A204.1 (cell line): ENCODE measurements around the gene RPS6KL1.

Source experiments
- FAIRE-seq: peaks from 2 replicates; lab custom pipeline; 2012; peaks lifted over from hg19 to GRCh38; lab: Jason Lieb, UNC

RPS6KL1 gene, protein sequence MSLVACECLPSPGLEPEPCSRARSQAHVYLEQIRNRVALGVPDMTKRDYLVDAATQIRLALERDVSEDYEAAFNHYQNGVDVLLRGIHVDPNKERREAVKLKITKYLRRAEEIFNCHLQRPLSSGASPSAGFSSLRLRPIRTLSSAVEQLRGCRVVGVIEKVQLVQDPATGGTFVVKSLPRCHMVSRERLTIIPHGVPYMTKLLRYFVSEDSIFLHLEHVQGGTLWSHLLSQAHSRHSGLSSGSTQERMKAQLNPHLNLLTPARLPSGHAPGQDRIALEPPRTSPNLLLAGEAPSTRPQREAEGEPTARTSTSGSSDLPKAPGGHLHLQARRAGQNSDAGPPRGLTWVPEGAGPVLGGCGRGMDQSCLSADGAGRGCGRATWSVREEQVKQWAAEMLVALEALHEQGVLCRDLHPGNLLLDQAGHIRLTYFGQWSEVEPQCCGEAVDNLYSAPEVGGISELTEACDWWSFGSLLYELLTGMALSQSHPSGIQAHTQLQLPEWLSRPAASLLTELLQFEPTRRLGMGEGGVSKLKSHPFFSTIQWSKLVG

DNA sequence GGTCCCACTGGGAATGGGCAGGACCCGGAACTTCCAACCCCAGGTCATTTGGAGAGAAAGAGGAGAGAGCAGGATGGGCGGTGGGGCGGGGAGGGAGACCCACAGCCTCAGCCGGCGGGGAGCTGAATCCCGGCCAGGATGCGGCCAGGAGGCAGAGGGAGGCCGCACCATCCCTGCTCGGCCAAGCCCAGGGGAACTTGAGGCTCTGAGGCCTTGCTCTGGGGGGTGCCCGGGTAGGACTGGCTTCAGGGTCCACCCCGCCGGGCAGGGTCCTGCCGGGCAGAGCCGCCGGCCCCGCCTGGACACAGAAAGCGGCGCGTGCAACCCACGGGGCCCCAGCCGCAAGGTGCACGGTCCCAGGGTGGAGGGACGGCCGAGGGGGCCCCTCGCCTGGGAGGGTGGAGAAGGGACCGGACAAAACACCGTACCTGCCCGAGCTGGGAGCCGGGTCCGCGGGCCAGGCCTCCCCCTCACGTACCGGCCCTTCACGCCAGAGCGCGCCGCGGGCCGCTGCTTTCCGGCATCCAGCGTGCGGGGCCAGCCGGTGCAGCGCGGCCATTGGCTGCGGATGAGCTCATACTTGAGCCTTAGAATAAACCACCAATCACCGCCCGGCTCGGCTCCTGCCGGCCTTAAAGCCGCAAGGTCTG lies at the start of gene RPS6KL1:
Gene RPS6KL1, minus strand, starts transcription at position 509 of the 650 bp plus-strand sequence. CDS start 1,719 bp downstream, outside the sequence.
- FAIRE-seq, result no peak

GRCh38 chr14:74968811-74969210 lies 45.8 kb upstream of the RPS6KL1 start:
- no peak for FAIRE-seq

GRCh38 chr14:74965486-74966153 lies 42.6 kb upstream of the RPS6KL1 start:
- no peak for FAIRE-seq

GRCh38 chr14:74964787-74965485 lies 41.9 kb upstream of the RPS6KL1 start:
- no peak for FAIRE-seq

- FAIRE-seq, result no peak
Observed at GRCh38 chr14:74963705-74964271, 40.7 kb upstream of the RPS6KL1 start.

GRCh38 chr14:74963178-74963704 lies 40.2 kb upstream of the RPS6KL1 start:
- no peak for FAIRE-seq

- no peak for FAIRE-seq
Observed at GRCh38 chr14:74962493-74962892, 39.4 kb upstream of the RPS6KL1 start.

DNA sequence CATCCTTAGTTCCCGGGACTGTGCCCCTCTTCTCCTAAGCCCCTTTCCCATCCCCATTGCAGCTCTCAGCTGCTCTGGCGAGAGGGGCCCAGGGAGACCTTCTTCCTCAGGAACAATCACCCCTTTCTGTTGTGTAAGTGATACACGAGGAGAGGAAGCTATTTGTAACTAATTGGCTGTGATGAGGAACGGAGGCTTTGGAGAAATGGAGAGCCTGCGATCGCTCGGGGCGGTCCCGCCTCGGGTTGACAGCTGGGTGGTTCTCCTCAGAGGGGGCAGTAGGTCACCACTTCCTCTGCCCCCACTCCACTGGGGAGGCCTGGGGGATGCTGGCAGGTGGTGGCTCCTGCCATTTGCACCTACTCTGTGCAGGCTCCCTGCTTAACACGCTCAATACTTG lies 39.0 kb upstream of the RPS6KL1 start:
- no peak for FAIRE-seq

- no peak for FAIRE-seq
Observed at GRCh38 chr14:74961238-74961911, 38.3 kb upstream of the RPS6KL1 start.

DNA sequence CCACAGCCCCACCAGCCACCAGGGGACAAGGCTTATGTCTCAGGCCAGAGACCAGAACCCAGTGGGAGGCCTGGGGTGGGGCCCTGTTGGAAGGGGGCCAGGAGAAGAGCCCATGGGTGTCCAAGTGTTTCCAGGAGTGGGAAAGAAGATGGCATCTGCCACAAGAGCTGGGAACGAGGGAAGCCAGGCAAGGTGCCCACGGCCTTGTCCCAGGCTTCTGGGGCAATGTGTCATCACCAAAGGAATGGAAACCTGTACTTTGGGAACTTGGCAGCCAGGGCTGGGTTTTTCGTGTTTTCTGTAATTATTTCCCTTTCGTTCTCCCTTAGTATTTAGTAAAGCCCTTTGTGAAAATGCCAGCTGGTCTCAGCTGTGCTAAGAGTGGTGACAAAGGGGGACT lies 37.7 kb upstream of the RPS6KL1 start:
- no peak for FAIRE-seq

DNA sequence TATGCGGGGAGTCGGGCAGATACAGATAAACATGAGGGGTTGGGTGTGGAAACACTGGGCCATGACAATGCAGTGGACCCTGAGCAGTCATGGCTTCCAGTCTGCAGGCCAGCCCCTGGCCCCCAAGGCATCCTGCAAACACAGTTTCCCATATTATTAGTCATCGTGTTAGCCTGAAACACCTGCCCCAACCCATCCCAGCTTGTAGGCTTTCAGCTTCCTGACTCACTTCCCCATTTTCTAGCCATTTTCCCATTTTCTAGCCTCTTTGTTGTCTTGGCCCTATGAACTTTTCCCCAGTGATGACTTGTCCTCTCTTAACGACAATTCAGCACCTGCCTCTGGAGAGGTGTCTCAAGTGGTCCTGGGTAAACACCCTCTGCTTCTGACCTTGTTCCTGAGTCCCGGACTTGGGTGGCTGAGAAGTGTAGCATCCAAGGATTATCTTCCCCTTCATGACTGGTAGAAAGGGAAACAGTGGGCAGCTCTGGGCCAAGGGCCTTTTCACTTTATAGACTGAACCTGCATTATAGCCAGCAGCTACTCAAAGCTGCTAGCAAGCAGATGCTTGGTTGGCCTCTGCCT lies 36.6 kb upstream of the RPS6KL1 start:
- no peak for FAIRE-seq

DNA sequence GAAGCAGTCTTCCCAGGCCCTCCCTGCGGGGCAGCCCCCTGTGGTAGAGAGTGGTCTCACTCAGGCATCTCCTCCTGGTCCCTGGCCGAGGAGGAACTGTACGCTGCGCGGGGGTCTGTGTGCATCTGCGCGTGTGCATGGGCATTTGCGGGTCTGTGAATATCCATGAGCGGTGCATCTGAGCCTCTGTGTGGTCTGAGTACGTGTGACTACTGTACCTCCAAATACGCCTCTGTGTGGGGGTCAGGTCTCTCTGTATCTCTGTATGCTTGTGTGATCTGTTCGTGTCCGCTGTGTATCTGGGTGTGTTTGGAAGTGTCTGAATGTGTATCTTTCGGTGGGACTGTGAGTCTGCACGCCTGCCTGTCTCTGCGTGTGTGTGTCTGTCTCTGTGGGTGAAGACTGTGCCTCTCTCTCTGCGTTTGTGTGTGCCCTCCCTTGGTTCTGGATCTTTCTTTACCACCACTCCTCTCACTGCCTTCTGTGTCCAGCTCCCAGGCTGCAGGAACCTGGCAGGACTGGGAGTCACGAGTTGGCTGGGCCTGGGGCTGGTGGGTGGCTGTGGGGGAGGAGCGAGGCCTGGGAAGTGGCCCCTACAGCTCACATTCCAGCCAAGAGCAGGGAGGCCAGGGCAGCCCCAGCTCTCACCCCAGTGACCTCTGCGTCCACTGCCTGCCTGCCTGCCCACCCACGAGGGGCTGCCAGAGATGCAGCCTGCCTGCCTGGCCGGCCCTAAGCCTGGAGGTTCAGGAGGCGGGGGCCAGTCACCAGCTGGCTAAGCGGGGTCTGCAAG lies 33.4 kb upstream of the RPS6KL1 start:
- FAIRE-seq, result no peak

DNA sequence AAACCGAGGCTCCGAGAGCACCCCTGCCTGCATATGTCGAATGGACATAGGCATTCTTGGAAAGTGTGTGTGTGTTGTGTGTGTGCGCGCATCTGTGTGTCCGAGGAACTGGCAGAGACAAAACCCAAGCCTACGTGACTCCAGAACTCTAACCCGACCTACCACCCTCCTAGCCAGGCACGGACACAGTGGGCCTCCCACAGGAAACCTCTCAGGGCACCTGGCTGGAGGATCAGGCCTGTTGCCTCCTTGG lies 32.9 kb upstream of the RPS6KL1 start:
- FAIRE-seq, result no peak

DNA sequence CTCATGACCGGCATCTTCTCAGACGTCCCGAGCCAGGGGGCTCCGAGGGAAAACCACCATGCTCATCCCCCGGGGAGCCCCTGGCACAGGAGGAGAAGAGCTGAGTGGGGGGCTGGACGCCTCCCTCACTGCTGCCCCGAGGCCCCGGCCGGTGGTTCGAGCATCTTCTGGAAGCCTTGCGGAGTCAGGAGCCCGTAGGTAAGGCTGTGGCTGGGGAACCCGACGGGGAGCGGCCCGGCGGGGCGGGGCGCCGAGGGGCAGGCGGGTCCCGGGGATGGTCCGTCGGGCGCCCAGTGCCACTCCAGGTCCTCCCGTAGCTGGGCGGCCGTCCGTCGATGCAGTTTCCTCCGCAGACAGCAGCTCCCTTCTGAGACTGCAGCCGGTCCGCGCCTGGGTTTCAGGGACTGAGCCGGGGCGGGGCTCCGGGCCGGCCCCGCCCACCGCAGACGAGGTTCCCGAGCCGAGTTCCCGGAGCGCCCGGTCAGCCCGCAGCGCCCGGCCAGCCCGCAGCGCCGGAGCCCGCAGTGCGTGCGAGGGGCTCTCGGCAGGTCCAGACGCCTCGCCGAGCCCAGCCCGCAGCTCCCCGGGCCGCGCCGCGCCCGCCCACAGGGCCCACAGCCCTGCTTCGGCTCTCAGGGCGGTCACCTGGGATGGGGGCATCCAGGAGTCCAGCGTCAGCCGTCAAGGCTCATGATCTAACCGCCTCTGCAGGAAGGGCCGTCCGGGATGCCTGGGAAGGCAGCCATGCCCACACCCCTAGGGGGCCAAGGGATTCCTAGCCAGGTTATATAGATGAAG lies 32.4 kb upstream of the RPS6KL1 start, which contains the start of gene PGF:
Gene PGF, minus strand, starts transcription at position 369 of the 798 bp plus-strand sequence. Its CDS starts 355 bp downstream, at position 14.
- no peak for FAIRE-seq

DNA sequence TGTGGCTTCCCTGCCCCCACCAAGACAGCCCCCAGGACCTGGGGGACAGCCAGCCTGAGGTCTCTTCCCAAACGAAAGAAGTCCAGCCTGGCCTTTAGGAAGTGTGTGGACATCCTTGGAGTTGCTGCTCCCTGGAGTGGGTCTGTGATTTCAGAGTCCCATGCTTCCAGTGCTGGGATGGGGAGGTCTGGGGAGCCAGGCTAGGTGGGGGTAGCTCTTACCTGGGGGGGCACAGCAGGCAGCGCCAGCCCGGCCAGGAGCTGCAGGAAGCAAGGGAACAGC lies 31.8 kb upstream of the RPS6KL1 start:
- FAIRE-seq, result no peak

GRCh38 chr14:74954232-74954946 lies 31.3 kb upstream of the RPS6KL1 start:
- FAIRE-seq, result no peak

DNA sequence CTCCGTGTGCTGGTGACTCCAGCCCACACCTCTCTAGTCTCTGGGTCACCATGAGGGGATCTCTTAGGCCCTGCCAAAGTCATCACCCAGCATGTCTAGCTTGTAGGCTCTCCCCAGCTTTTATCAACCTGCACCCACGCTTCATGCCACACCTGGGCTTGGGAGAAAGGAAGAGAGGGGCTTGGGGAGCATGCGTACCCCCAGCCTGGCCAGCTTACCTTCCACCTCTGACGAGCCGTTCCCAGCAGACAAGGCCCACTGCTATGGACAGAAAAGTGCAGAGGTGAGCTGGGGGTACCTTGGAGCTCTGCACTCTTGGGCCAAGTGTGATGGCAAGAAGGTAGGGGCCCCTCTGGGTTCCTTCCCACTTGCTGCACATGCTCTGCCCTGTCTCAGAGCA lies 30.6 kb upstream of the RPS6KL1 start:
- no peak for FAIRE-seq

GRCh38 chr14:74952697-74953484 lies 29.8 kb upstream of the RPS6KL1 start:
- FAIRE-seq, result no peak
